ENCODE results near the gene REPS2.
"Not testable (repeated sequence)": the region's sequence is repeated elsewhere in the genome, so short reads cannot be mapped to it uniquely, and the experiment has no call there.

REPS2 gene

GRCh38 chrX:16946971-16947562, 609 bp downstream of the REPS2 start:
- H3K36me3 ChIP-seq (ENCODE audit: control insufficient read depth, insufficient read depth, low read length): no peaks in the 10 kb centered on the region
- peaks cover 2% of the 10 kb centered on the region; the same call in 1 of the 2 replicates for H3K27me3 ChIP-seq (replicated peaks; ENCODE audit: control insufficient read depth, insufficient read depth, low read length)
- DNase-seq (ENCODE audit: extremely low read depth, insufficient read length): peak; percentile 9
- peak overlapping the region; percentile 55 for H3K4me3 ChIP-seq (replicated peaks; ENCODE audit: low read depth, low read length)
- TF ChIP-seq CTCF (IDR thresholded peaks at IDR 0.05; ENCODE audit: insufficient read depth, low read length, poor library complexity, severe bottlenecking): no peak

GRCh38 chrX:16950423-16950822, 4.0 kb downstream of the REPS2 start:
- no peaks in the 10 kb centered on the region for H3K36me3 ChIP-seq (ENCODE audit: control insufficient read depth, insufficient read depth, low read length)
- peaks cover 2% of the 10 kb centered on the region; the same call in 1 of the 2 replicates for H3K27me3 ChIP-seq (replicated peaks; ENCODE audit: control insufficient read depth, insufficient read depth, low read length)
- H3K4me3 ChIP-seq (replicated peaks; ENCODE audit: low read depth, low read length): no peak overlapping the region
- TF ChIP-seq CTCF (IDR thresholded peaks at IDR 0.05; ENCODE audit: insufficient read depth, low read length, poor library complexity, severe bottlenecking): no peak
- DNase-seq (ENCODE audit: extremely low read depth, insufficient read length): no peak

- TF ChIP-seq CTCF (IDR thresholded peaks at IDR 0.05; ENCODE audit: insufficient read depth, low read length, poor library complexity, severe bottlenecking): no peak
- Histone ChIP-seq H3K4me3 (replicated peaks; ENCODE audit: low read depth, low read length) (no peak overlapping the region), H3K36me3 (ENCODE audit: control insufficient read depth, insufficient read depth, low read length) (no peaks in the 10 kb centered on the region), H3K27me3 (replicated peaks; ENCODE audit: control insufficient read depth, insufficient read depth, low read length) (no peaks in the 10 kb centered on the region)
- no peak for DNase-seq (ENCODE audit: extremely low read depth, insufficient read length)
These were observed 7.3 kb downstream of the REPS2 start for GRCh38 chrX:16953606-16954211.

GRCh38 chrX:16957751-16958150, 11.3 kb downstream of the REPS2 start:
- no peak for TF ChIP-seq CTCF (IDR thresholded peaks at IDR 0.05; ENCODE audit: insufficient read depth, low read length, poor library complexity, severe bottlenecking)
- DNase-seq (ENCODE audit: extremely low read depth, insufficient read length): no peak
- Histone ChIP-seq H3K36me3 (ENCODE audit: control insufficient read depth, insufficient read depth, low read length) (no peaks in the 10 kb centered on the region), H3K4me3 (replicated peaks; ENCODE audit: low read depth, low read length) (no peak overlapping the region), H3K27me3 (replicated peaks; ENCODE audit: control insufficient read depth, insufficient read depth, low read length) (no peaks in the 10 kb centered on the region)

GRCh38 chrX:16958356-16958755, 11.9 kb downstream of the REPS2 start:
- Histone ChIP-seq H3K4me3 (replicated peaks; ENCODE audit: low read depth, low read length) (no peak overlapping the region), H3K27me3 (replicated peaks; ENCODE audit: control insufficient read depth, insufficient read depth, low read length) (no peaks in the 10 kb centered on the region), H3K36me3 (ENCODE audit: control insufficient read depth, insufficient read depth, low read length) (no peaks in the 10 kb centered on the region)
- no peak for TF ChIP-seq CTCF (IDR thresholded peaks at IDR 0.05; ENCODE audit: insufficient read depth, low read length, poor library complexity, severe bottlenecking)
- DNase-seq (ENCODE audit: extremely low read depth, insufficient read length): no peak

GRCh38 chrX:16962661-16963060, 16.2 kb downstream of the REPS2 start:
- H3K4me3 ChIP-seq (replicated peaks; ENCODE audit: low read depth, low read length); H3K27me3 ChIP-seq (replicated peaks; ENCODE audit: control insufficient read depth, insufficient read depth, low read length); DNase-seq (ENCODE audit: extremely low read depth, insufficient read length); H3K36me3 ChIP-seq (ENCODE audit: control insufficient read depth, insufficient read depth, low read length): not testable (repeated sequence)
